Stimulated activated CD4-positive, alpha-beta T cell treated with anti-CD3 and anti-CD28 coated beads, TNF-alpha, amount 100 ng/mL, for 48 hours (primary cell): Measurements from ENCODE around the gene WDFY2.
"Not testable (repeated sequence)": the region's sequence is repeated elsewhere in the genome, so short reads cannot be mapped to it uniquely, and the experiment has no call there.

Experiments used
- DNase-seq, 3 donors: peaks; one replicate each; pipeline ENCODE4 v3.0.0-alpha.2; 2020; ENCODE audit warnings: low read depth in 3 of 3

Gene WDFY2

DNA sequence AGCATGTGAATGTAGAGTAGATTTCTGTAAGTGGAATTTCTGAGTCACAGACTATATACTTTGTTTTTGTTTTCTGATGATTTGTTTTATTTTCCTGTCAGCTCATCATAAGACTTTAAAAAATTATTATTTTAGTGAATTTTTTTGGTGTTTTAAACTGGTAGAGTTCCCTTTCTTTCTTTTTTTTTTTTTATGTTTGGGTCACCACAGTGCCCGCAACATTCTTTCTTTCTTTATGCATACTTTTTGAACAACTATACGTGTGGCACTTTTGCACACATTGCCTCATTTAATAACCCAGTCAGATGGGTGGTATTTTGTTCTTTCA is 46.0 kb downstream of the WDFY2 start:
- no peak for DNase-seq

DNA sequence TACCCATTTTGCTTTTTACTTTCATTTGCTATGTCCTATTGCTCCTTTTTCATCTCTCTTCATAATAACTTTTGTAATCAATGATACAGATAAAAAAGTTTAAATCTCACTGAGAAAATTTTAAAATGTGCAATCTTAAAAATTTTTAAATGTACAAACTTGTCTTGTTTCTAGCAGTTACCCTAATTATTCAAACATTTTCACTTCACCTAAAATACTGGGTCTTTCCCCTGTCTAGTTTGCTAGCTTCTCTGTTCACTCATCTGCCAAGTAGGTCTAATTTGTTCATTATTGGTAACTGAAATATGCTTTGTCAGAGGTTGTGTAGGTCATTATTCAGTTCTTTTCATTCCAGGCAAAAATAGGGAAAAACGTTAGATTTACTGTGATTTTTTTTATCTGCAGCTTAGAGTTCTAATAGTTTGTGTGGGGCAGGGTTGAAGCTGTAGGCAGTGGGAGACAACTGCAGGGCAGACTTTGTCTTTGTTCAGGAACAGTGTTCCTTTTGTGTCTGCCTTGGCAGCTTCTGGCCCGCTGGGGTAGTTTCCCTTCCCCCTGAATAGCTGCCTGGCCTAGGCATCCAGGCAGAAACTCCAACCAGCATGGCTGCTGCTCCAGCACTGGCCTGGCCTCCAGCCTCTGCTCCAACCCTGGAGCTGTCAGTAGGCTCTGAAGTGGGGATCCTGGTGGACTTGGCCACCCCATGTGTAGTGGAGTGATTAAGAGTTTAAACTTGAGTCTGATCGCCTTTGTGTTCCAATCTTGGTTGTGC is 48.5 kb downstream of the WDFY2 start:
- no peak for DNase-seq

DNA sequence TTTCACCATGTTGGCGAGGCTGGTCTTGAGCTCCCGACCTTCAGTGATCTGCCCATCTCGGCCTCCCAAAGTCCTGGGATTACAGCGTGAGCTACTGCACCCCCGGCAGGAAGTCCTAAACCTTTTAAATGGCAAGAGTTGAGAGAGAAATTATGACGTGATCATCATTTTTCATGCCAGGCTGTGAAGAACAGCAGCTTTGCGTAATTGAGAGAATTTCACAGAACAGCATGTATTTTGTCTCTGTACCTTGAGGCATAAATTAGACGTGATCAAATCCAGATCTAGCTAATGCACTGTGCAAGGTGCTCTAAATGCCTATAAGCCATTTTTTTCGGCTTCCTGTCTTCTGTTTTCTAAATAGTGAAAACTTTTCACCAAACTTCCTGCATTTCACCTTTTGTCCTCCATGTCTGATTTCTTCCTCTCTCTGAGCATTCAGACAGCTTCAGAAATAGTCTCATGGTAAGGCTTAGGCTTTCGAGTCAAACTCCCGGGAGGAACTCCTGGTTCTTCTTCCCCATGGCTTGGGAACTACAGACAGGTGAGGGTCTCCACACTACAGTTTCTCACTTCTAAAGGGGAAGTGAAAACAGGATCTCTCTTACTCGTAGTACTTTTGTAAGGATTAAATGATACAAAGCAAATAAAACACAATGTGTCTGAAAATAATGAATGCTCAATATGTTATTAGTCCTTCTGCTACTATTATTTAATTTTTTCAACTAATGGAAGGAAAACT is 51.0 kb downstream of the WDFY2 start:
- no peak for DNase-seq

- no peak for DNase-seq
Observed at GRCh38 chr13:51636349-51636890, 52.2 kb downstream of the WDFY2 start.

GRCh38 chr13:51637852-51638215 is 53.6 kb downstream of the WDFY2 start:
- DNase-seq: no peak

- no peak for DNase-seq
Observed at GRCh38 chr13:51638216-51638871, 54.1 kb downstream of the WDFY2 start.

DNA sequence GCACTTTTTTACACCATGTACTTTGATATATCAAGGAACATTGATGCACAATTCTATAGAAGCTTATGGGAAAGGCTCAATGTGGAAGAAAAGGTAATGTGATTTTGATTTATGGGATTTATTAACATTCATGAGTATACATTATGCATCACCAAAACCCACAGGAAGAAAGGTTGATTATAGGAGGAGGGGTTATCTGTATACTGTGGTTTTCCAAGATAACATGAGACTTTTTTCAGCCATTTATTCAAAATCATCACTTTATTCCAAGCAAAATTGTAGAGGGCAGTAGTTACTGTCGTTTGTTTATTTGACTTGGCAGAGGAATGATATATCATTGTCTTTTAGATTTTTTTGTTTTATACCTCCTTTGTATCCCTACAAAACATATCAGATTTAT is 54.9 kb downstream of the WDFY2 start:
- no peak for DNase-seq

GRCh38 chr13:51640696-51641095 is 56.4 kb downstream of the WDFY2 start:
- DNase-seq: not testable (repeated sequence)

DNA sequence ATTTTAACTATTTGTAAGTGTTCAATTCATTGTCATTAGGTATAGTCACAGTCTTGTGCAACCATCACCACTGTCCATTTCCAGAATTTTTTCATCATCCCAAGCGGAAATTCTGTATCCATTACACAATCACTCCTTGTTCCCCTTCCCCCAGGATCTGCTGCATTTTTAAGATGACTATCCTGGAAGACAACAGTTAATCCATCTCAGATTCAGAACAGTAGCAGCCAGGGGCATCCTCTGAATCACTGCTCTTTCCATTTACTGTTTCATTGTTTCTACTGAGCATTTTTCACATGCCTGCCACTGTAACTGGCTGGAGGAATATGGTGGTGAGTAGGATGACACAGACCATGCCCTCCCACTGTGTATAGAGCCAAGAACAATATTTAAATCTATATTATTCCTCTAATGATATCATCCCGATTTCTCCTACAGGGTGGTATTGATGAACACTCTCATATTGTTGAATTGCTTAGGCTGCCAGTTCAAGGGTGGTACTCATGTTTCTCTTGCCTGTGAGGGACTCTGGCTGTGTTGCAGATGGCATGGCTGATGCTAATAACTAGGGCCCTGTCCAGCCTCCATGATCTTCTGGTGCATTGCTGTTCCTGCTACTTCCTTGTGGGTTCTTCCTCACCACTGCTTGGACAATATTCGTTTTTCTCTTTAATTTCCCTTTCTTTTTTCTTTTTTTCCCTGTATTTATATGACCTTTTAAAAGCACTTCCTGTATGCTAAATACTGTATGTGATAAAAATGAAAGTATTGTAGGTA is 59.0 kb downstream of the WDFY2 start:
- no peak for DNase-seq

GRCh38 chr13:51643882-51644281 is 59.6 kb downstream of the WDFY2 start:
- no peak for DNase-seq

- DNase-seq: no peak
Observed at GRCh38 chr13:51644654-51645053, 60.4 kb downstream of the WDFY2 start.

GRCh38 chr13:51645154-51645650 is 60.9 kb downstream of the WDFY2 start:
- DNase-seq: no peak

GRCh38 chr13:51645761-51646670 is 61.8 kb downstream of the WDFY2 start:
- no peak for DNase-seq

GRCh38 chr13:51647067-51647466 is 62.8 kb downstream of the WDFY2 start:
- no peak for DNase-seq

DNA sequence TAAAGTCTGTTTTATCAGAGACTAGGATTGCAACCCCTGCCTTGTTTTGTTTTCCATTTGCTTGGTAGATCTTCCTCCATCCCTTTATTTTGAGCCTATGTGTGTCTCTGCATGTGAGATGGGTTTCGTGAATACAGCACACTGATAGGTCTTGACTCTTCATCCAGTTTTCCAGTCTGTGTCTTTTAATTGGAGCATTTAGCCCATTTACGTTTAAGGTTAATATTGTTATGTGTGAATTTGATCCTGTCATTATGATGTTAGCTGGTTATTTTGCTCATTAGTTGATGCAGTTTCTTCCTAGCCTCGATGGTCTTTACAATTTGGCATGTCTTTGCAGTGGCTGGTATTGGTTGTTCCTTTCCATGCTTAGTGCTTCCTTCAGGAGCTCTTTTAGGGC is 67.9 kb downstream of the WDFY2 start:
- not testable (repeated sequence) for DNase-seq

DNA sequence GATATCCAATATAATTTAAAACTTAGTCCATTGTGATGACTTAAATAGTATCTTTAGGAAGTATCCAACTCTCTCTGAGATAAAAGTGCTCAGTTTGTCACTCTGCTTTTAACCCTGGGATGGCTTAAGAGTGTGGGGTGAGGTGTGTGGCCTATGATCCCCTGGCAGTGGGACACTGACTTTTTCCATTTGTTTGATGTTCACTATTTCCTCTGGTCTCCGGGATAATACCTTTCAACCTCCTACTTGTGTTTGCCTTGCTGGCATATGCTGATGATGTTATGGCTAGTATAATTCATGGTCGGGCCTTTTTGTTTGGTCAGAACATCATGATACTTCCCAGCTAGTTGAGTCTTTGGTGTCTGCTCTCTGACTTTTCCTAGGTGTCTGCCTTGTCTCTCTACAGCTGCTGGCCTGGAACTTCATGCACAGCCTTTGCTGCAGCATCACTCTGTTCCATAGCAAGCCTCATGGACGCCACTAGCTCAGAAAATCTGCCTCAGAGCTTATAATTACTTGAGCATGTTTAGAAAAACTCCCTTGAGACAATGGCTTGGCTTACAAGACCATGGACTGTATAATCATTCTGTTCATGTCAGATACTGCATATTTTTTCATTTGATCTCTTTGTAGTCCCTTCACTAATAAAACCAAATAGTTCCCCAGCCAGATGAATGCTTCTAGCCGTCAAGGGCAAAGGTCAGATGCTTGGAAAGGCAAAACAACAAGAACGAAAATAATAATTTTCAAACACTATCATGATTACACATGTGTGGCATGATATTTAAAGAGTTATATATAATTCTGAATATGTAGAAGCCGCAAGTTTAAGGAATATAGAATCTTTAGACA is 75.2 kb downstream of the WDFY2 start:
- DNase-seq: no peak

GRCh38 chr13:51660813-51661212 is 76.6 kb downstream of the WDFY2 start:
- no peak for DNase-seq

- DNase-seq: no peak
Observed at GRCh38 chr13:51663973-51664957, 80.0 kb downstream of the WDFY2 start.
